ENCODE results near the gene TMEM229B.

Gene TMEM229B

GRCh38 chr14:67497216-67497615, 8.7 kb upstream of the TMEM229B start:
- no peaks in the 10 kb centered on the region for H3K27me3 ChIP-seq (ENCODE audit: insufficient read depth, low read length, poor library complexity, severe bottlenecking)
- TF ChIP-seq EZH2phosphoT487 (IDR thresholded peaks at IDR 0.05; ENCODE audit: borderline replicate concordance), result no peak
- TF ChIP-seq CTCF (conservative IDR thresholded peaks at IDR 0.05; ENCODE audit: low read length), result no peak
- H3K79me2 ChIP-seq (ENCODE audit: insufficient read depth, low read length), result no peaks in the 10 kb centered on the region
- H2AFZ ChIP-seq (ENCODE audit: low read length), result no peak overlapping the region
- no peak overlapping the region for H3K9ac ChIP-seq (ENCODE audit: low read depth, low read length, poor library complexity, severe bottlenecking)
- H3F3A ChIP-seq (ENCODE audit: low read depth), result no peaks in the 10 kb centered on the region
- no peaks in the 10 kb centered on the region for H3K9me2 ChIP-seq (replicated peaks; ENCODE audit: low read depth, low read length)
- no peaks in the 10 kb centered on the region for H4K20me1 ChIP-seq (ENCODE audit: insufficient read depth, low read length, poor library complexity, severe bottlenecking)
- H3K36me3 ChIP-seq (ENCODE audit: insufficient read depth, low read length), result no peaks in the 10 kb centered on the region
- no peak overlapping the region for H3K4me3 ChIP-seq (ENCODE audit: low read length, poor library complexity, severe bottlenecking)
- H3K9me3 ChIP-seq (ENCODE audit: insufficient read depth, low read depth, low read length), result no peaks in the 10 kb centered on the region
- H3K4me2 ChIP-seq (ENCODE audit: low read depth, low read length, poor library complexity, severe bottlenecking), result no peak overlapping the region
- no peaks in the 10 kb centered on the region for H3K4me1 ChIP-seq (ENCODE audit: insufficient read depth, low read length, poor library complexity, severe bottlenecking)

GRCh38 chr14:67495827-67496226, 7.3 kb upstream of the TMEM229B start:
- no peak overlapping the region for H3K4me2 ChIP-seq (ENCODE audit: low read depth, low read length, poor library complexity, severe bottlenecking)
- H2AFZ ChIP-seq (ENCODE audit: low read length), result no peak overlapping the region
- no peaks in the 10 kb centered on the region for H3K79me2 ChIP-seq (ENCODE audit: insufficient read depth, low read length)
- no peaks in the 10 kb centered on the region for H4K20me1 ChIP-seq (ENCODE audit: insufficient read depth, low read length, poor library complexity, severe bottlenecking)
- no peaks in the 10 kb centered on the region for H3K27me3 ChIP-seq (ENCODE audit: insufficient read depth, low read length, poor library complexity, severe bottlenecking)
- H3F3A ChIP-seq (ENCODE audit: low read depth), result no peaks in the 10 kb centered on the region
- no peaks in the 10 kb centered on the region for H3K4me1 ChIP-seq (ENCODE audit: insufficient read depth, low read length, poor library complexity, severe bottlenecking)
- no peak overlapping the region for H3K9ac ChIP-seq (ENCODE audit: low read depth, low read length, poor library complexity, severe bottlenecking)
- no peaks in the 10 kb centered on the region for H3K9me2 ChIP-seq (replicated peaks; ENCODE audit: low read depth, low read length)
- TF ChIP-seq EZH2phosphoT487 (IDR thresholded peaks at IDR 0.05; ENCODE audit: borderline replicate concordance) (no peak), CTCF (conservative IDR thresholded peaks at IDR 0.05; ENCODE audit: low read length) (no peak)
- no peak overlapping the region for H3K4me3 ChIP-seq (ENCODE audit: low read length, poor library complexity, severe bottlenecking)
- H3K36me3 ChIP-seq (ENCODE audit: insufficient read depth, low read length), result no peaks in the 10 kb centered on the region
- H3K9me3 ChIP-seq (ENCODE audit: insufficient read depth, low read depth, low read length), result no peaks in the 10 kb centered on the region

- TF ChIP-seq CTCF (conservative IDR thresholded peaks at IDR 0.05; ENCODE audit: low read length) (no peak), EZH2phosphoT487 (IDR thresholded peaks at IDR 0.05; ENCODE audit: borderline replicate concordance) (no peak)
- H3K36me3 ChIP-seq (ENCODE audit: insufficient read depth, low read length), result no peaks in the 10 kb centered on the region
- H4K20me1 ChIP-seq (ENCODE audit: insufficient read depth, low read length, poor library complexity, severe bottlenecking), result no peaks in the 10 kb centered on the region
- no peak overlapping the region for H3K4me2 ChIP-seq (ENCODE audit: low read depth, low read length, poor library complexity, severe bottlenecking)
- H3K9me2 ChIP-seq (replicated peaks; ENCODE audit: low read depth, low read length), result no peaks in the 10 kb centered on the region
- H3K4me1 ChIP-seq (ENCODE audit: insufficient read depth, low read length, poor library complexity, severe bottlenecking), result peaks cover 8% of the 10 kb centered on the region
- no peaks in the 10 kb centered on the region for H3K79me2 ChIP-seq (ENCODE audit: insufficient read depth, low read length)
- H3K27me3 ChIP-seq (ENCODE audit: insufficient read depth, low read length, poor library complexity, severe bottlenecking), result no peaks in the 10 kb centered on the region
- no peak overlapping the region for H2AFZ ChIP-seq (ENCODE audit: low read length)
- H3K9ac ChIP-seq (ENCODE audit: low read depth, low read length, poor library complexity, severe bottlenecking), result no peak overlapping the region
- H3K9me3 ChIP-seq (ENCODE audit: insufficient read depth, low read depth, low read length), result no peaks in the 10 kb centered on the region
- H3F3A ChIP-seq (ENCODE audit: low read depth), result no peaks in the 10 kb centered on the region
- no peak overlapping the region for H3K4me3 ChIP-seq (ENCODE audit: low read length, poor library complexity, severe bottlenecking)
Observed at GRCh38 chr14:67493092-67493717, 4.7 kb upstream of the TMEM229B start.

Measured in Loucy (cell line).